ENCODE measurements around the gene NKAIN2.
"Not testable (repeated sequence)": the region's sequence is repeated elsewhere in the genome, so short reads cannot be mapped to it uniquely, and the experiment has no call there.

Gene NKAIN2

DNA sequence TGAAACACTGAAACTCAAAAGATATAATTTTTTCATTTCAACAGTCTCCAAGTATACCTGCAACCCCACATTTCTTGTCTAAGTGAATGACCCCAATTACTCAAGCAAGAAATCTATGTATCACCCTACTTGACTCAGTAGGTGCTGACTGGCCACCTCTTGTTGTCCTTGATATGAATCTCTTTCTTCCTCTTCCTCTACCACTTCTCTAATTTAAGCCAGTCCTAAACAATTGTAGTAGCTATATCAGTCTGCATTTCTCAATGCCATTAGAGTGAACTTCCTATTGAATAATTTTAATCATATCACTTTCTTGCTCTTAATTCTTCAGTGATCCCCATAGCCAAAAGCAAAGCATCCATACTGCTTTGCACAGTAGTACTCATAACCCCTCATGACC lies 93.2 kb downstream of the NKAIN2 start:
- no peak for DNase-seq

DNA sequence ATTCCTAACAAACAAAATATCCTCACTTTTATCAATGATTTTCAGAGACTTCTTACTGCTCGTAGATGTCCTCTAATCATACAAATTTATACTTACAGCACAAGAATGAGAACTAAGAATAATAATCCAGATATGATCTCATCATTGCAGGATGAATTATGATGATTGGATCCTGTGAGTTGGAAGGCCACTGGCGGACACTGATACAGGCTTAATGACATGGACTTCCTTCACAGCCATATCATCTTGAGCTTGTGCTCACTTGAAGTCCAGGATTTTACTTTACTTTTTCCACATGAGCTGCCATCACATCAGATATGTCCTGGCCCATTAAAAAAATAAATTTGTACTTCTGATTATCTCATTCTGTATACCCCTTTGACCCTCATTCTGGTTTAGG lies 94.3 kb downstream of the NKAIN2 start:
- no peak for DNase-seq

- DNase-seq: no peak
Observed at GRCh38 chr6:123898665-123899064, 95.0 kb downstream of the NKAIN2 start.

DNA sequence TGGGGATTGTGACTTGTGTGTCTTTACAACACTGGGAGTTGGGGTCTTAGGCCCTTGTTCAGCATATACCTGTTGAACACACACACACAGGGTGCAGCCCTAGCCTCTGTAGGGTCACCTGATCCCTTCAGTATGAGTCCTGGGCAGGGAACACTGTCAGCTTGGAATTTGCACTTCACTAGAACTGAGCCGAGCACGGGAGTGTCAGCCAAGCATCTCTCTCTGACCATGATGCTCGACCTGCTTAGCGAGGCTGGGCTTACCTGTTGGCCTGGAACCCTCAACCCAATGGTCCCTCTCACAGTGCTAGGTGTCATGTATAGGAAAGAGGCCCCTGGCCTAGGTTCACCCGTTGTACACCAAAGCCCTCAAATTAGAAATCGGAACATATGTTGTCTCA lies 96.1 kb downstream of the NKAIN2 start:
- DNase-seq: no peak

DNA sequence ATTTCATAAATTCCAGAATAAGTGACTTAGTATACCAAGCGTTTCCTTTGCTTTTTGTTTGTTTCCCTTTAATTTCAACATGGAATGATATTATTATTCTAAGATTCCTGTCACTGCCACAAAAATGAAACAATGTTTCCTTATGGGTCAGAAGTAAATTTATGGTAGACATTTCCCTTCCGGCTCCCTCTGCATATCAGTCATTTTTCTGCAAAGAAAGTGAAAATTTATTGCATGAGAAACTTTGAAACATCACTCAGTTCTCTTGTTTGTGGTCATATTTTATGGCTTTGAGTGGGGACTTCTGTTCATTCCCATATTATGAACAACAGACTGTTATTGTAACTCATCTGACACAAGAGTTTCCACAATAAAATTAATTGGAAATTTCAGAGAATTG lies 97.8 kb downstream of the NKAIN2 start:
- no peak for DNase-seq

DNA sequence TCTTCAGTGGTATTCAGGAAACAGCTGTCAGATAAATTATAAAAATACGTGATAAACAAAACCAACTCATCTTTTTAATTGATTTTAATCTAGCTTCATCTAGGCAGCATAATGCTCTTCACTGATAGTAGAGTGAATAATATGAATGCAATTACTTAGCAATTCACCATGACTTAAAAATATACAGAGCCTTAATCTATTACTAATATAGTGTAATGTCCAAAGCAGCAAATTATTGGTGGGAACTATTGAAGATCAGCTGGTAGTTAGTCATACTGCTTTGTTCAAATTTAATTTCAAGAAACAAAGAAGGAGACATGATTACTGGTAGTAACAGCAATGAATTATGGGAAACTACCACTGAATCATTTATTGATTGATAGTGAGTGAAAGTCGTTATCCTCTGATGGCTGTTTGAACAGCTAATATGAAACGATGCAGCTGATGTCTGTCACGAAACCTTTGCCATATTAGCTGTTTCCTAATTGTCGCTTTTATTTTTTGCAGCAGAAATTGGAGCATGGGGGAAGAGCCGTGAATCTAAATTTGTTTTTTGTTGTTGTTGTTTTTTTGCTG lies 99.2 kb downstream of the NKAIN2 start:
- no peak for DNase-seq

DNA sequence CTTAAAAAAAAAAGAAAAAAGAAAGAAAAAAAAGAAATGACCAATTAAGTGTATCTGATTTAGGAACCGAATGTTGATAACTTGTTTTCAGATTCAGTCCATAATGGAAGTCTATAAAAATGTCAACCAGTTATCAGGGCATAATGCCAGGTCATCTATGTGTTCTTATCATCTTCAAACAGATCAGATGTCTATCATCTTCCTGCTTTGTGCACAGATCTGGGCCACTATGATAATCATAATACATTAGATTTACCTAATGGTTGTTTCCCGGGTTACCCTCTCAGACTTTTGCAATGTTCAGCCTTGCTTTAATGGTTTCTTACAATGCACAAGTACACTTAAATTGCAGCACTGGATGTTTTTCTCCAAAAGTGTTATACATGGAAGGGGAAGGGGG lies 100.6 kb downstream of the NKAIN2 start:
- no peak for DNase-seq

- no peak for DNase-seq
Observed at GRCh38 chr6:123908797-123909196, 105.1 kb downstream of the NKAIN2 start.

GRCh38 chr6:123909989-123910388 lies 106.3 kb downstream of the NKAIN2 start:
- peak; percentile 69 to 85 for DNase-seq

GRCh38 chr6:123913863-123914262 lies 110.2 kb downstream of the NKAIN2 start:
- DNase-seq: no peak

DNA sequence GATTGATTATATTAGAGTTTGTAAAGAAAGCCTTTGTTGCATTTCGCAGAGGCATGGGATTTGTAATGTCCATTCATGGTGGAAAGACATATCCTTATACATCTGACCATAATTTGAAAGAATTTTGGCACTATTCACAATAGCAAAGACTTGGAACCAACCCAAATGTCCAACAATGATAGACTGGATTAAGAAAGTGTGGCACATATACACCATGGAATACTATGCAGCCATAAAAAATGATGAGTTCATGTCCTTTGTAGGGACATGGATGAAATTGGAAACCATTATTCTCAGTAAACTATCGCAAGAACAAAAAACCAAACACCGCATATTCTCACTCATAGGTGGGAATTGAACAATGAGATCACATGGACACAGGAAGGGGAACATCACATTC lies 119.7 kb downstream of the NKAIN2 start:
- DNase-seq: not testable (repeated sequence)

DNA sequence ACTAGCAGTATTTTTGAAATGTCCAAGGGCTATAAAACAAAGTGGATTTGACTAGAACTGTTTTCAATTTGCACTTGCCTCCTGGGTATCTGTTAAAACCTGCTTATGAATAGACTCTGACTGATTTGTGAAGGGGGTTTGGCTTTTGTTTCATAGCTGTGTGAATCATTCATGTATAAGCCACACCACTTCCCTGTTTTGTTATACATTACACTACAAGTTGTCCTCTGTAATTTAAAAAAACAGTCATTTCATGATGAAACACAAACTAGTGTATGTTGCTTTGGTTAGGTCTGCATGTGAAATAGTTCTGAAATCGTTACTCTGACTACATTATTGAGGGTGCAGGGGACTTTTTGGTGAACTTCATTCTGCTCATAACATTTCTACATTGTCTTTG lies 121.7 kb downstream of the NKAIN2 start:
- no peak for DNase-seq

GRCh38 chr6:123925842-123926399 lies 122.3 kb downstream of the NKAIN2 start:
- DNase-seq: no peak

GRCh38 chr6:123928529-123928928 lies 124.9 kb downstream of the NKAIN2 start:
- no peak for DNase-seq

GRCh38 chr6:123931928-123932327 lies 128.3 kb downstream of the NKAIN2 start:
- DNase-seq: no peak

DNA sequence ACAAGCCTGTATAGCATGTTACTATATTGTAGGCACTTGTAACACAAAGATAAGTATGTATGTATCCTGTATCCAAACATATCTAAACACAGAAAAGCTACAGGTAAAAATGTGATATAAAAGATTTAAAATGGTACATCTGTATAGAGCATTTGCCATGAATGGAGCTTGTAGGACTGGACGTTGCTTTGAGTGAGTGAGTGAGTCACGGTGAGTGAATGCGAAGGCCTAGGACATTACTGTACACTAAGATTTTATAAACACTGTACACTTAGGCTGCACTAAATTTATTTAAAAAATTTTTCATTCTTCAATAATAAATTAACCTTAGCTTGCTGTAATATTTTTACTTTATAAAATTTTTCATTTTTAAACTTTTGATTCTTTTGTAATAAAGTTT lies 136.9 kb downstream of the NKAIN2 start:
- no peak for DNase-seq

DNA sequence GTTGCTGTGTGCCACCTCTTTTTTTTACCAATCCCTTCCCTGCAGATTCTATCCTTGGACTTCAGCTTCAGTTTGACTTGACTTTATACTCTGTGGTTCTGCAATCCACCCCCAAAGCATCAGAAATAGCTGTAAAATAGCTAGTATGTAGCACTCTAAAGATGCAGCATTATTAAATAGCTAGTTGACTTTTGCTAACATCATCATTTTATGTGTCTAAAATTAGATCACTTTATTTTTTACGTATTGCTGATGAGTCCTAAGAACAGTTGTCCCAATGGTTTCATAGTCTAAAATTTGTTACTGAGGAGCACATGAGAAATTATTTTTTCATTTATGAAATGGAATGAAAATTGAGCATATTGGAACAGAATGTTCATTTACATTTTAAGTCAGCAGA lies 138.2 kb downstream of the NKAIN2 start:
- DNase-seq: no peak

DNA sequence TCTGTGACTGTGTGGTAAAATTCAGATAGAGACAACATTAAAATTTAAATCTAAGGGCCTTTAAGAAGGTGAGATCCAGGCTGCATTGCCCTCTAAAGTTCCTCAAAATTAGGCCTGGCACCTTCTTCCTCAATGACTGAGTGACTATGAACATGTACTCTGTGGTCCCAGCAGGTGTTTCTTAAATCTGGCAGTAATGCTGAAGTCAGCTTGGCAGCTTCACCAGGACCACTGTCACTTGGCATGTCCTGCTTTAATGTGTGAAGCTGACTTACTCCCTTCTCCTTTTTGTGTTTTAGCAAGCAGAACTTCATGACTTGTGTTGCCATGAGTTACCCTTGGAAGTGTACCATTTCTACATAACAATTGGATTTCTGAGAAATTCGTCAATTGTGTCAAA lies 141.7 kb downstream of the NKAIN2 start:
- DNase-seq: no peak

- DNase-seq: peak; percentile 18 to 33
Observed at GRCh38 chr6:123953920-123954319, 150.3 kb downstream of the NKAIN2 start.

DNA sequence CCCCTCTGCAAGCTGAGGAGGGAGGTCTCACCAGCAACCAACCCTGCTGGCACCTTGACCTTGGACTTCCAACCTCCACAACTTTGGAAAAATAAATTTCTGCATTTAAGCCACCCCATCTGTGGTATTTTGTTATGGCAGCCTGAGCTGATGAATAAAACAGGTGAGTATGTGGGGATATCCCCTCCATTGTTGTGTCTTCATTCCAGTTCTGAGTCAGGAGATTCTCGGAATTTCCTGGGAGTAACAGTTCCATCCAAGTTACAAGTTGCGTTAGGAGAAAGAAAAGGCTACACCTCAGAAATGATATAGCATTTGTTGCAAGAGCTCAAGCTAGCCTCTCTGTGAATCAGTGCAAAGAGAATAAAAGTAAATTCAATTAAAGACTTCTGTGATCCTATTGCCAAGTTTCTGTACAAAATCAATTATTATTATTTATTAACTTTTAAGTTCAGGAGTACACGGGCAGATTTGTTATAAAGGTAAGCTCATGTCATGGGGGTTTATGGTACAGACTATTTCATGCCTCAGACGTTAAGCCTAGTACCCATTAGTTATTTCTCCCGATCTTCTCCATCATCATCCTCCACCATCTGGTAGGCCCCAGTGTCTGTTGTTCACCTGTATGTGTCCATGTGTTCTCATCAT lies 153.0 kb downstream of the NKAIN2 start:
- DNase-seq: no peak

DNA sequence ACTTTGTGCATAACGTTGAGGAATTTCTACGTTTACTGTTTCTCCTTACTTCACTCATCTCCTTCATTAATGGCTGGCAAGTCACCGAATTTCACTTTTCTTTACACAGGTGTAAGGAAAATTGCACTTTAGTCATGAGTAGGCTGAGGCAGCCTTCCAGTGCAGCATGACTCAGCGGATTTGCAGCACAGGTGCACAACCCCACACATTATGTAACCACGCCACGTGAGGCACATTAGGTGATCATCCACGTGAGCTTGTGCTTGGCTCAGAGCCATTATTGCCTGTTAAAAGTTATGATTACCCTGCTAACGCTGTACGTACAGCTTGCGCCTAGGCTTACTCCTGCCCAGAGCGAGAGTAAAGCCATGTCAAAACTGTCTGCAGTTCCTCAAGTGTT lies 158.8 kb downstream of the NKAIN2 start:
- DNase-seq: peak; percentile 93 to 95

- DNase-seq: peak; percentile 12 to 18
Observed at GRCh38 chr6:123965894-123966293, 162.2 kb downstream of the NKAIN2 start.

- no peak for DNase-seq
Observed at GRCh38 chr6:123966618-123967017, 163.0 kb downstream of the NKAIN2 start.

DNA sequence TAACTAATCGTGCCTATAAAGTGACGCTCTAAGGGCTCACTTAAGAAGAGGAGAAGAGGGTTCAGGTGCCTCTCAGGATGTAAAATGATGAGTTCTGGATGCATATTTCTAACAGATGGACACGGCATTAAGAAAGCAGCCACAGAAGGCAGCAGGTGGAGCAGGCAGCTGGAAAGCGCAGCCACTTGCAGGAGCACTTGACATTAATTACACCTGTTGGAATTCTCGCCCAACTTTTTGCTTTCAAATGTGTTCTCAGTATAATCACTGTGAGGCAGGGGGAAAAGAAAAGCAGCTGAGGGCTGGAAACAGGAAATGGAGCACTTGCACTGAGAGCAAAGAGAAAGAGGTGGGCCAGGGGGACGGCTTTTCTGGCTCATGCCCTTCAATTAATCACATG lies 164.2 kb downstream of the NKAIN2 start:
- DNase-seq: peak; percentile 91 to 94

All from SHP77 (cell line).